HG02938 (cell line): Measurements from ENCODE around the gene ZNF213.
"Not testable (repeated sequence)": the region's sequence is repeated elsewhere in the genome, so short reads cannot be mapped to it uniquely, and the experiment has no call there.

Experiments
- ATAC-seq: cut with Tn5 transposase; IDR thresholded peaks from one replicate; pipeline ENCODE4 v1.9.1; 2021; ENCODE audit warnings: mild to moderate bottlenecking, moderate library complexity; ENCODE audit not compliant: unreplicated experiment

Gene ZNF213

DNA sequence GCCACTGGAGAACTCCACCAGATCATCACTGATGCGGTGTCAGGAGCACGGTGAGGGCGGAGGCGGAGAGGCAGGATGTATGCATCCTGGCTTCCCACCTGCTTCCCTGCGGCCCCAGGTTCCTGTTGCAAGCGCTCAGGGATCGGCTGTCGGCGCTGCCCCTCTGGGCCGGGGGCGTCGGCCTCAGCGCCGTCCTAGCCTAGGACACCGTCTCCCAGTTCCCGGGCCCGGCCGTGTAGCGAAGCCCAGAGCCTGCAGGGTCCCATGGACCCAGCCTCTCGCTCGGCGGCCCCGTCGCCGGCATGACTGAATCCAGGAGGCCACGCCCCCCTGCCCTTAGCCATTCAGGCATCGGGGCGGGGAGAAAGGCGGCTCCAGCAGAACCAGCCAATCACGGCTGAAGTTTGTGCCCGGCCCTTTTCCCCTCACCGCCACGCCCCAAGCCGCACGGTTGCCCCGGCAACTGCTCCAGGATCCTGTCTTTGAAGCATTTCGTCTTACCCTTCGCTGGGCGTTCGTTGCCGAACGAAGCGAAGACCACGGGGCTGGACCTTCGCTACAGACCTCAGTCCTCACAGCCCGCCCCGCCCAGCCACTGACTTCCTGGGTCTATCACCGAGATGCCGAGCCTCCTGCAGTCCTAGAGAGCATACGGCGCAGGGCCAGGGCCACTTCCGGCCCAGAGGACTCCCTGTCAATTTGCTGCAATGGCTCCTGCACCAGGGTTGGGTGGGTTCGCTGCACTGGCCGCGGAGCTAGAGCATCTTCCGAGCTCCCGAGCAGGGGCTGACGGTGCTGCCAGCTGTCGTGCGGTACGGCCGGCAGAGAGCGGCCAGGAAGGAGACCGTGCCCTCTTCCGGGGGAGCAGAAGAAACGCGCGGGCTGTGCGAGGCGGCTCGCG, 10.6 kb upstream of the ZNF213 start:
- ATAC-seq: peak; percentile 87

DNA sequence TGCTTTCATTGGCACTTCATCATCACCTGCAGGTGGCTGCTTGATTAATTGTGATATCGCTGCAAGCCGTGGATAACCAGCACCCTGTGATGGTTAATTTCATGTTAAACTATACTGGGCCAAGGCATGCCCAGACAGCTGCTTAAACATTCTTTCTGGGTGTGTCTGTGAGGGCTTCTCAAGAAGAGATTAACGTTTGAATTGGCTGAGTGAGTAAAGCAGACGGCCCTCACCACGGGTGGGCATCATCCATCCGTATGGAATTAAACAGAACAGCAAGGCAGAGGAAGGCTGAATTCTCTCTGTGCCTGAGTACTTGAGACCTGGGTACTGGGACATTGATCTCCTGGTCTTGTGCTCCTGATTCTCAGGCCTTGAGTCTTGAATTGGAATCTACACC, 7.1 kb upstream of the ZNF213 start:
- ATAC-seq: no peak

DNA sequence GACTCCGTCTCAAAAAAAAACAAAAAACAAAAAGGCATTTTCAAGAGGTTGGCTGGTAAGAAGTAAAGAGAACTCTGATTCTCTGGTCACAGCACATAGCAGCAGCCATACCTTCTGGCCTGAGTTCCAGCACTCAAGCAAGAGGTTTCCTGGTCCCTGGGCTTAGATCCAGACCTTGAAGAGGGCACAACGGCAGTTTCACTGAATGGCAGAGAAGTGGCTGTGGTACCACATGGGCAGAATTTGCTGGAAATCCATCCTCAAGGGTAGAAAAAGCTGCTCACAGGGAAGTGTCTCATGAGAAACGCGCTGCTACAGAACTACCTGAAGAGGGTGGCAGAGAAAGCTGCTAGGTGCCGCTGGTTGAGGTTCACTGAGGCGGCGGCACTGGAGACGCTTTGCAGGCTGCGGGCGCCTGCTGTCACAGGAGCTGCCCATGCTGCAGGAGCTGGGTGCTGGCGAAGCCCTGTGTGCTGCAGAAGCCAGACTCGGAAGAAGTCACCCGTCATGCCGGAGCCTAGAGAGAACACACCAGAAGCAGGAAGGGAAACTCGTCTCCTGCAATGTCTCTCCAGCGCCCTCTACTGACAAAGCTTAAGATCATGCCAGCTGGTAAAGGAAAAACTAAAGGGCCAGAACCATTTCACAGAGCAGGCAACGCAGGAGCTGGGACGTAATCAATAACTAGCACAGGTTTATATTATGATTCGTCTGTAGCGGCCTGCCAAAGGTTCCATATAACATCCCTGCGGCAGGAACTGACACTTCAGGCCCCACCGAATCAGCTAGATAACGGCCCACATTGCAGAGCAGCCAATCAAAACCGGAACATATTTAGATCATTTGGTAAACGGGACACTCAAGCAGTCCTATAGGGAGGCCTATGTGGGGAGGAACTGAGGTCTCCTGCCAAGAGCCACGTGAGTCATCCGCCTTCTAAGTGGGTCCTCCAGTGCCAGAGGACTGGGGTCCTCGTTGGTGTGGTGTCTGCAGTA, 5.4 kb upstream of the ZNF213 start:
- no peak for ATAC-seq

DNA sequence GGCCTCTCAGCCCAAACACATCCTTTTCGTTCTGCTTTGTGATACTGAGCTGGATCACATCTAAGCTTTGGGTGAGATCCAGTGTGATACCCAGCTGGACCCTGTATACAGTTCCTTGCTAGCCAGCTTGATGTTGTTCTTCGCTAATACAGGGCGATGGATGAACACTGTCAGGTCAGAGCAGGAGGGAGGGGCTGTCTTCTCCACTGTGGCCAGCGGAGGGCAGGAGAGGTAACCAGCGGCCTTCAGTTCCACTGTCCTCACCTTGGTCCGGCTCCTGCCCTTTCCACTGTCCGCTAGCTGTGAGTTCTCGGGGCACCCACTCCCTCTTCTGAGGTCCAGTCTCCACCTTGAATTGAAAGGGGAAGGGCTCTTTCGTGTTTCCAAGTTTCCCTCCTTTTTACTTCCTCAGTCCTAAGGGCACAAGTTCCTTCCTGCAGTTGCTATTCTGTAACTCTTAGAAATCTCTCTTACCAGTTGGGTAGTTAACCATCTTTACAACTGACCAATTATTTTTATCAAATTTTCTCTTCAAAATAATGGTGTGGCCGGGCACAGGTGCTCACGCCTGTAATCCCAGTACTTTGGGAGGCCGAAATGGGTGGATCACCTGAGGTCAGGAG, 3.0 kb upstream of the ZNF213 start:
- no peak for ATAC-seq

DNA sequence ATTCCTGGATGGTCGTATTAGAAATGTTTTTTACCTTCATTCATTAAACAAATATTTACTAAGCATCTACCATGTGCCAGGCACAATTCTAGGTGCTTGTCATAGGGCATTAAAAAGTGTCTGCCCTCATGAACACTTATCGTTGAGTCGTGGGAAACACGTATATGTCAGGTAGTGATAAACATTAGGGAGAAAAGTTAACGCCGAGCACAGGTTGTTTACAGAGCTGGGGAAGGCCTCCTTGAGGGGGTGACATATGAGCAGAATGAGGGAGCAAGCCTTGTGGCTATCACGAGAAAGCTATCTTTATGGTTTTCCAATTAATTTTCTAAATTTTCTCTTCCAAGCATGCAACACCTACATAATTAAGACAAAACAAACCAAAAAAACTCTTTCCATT, 985 bp upstream of the ZNF213 start:
- no peak for ATAC-seq

DNA sequence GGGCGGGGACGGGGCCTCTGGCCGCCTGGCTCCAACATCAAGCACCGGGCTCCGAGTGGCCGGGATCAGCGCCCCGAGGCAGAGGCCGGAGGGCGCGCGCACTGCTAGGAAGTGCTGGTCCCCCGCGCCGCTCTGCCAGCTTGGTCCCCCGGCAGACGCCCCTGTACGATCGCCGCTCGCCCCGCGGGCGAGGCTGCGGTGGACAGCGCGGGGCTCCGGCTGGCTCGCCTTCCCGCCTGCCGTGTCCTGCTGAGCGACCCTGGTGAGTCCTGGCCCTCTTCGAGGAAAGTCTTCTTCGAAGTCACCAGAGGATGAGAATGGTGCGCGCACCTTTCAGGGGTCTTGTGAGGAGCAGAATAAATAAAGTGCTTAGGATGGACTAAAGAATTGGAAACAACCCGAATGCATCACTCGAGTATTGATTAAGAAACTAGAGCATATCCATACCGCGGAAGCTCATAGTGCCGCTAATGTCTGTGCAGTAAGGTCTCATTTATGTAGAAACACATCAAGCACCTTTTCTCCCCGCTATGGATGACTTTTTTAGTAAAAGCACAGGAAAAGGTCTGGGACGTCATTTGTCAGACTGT, 392 bp downstream of the ZNF213 start:
- ATAC-seq: no peak

DNA sequence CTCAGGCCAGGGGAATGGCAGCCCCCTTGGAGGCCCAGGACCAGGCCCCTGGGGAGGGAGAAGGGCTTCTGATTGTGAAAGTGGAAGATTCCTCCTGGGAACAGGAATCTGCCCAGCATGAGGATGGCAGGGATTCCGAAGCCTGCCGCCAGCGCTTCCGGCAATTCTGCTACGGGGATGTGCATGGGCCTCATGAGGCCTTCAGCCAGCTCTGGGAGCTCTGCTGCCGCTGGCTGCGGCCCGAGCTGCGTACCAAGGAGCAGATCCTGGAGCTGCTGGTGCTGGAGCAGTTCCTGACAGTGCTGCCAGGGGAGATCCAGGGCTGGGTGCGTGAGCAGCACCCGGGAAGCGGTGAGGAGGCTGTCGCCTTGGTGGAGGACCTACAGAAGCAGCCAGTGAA, 2.4 kb downstream of the ZNF213 start:
- ATAC-seq: no peak

DNA sequence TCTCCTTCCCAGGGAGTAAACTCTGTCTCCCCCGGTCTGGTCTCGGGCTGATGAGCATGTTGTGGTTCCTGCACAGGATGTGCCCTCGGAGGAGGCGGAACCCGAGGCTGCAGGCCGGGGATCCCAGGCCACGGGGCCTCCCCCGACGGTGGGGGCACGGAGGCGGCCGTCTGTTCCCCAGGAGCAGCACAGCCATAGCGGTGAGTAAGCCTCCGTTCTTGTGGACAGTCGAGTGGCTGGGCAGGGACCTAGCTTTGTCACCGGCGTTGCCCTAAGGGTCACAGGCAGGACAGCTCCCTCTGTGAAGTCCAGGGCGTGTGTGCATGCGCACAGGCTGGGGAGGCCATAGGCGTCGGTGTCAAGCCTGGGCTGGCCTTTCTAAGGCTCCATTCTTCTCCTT, 3.5 kb downstream of the ZNF213 start:
- ATAC-seq: no peak

DNA sequence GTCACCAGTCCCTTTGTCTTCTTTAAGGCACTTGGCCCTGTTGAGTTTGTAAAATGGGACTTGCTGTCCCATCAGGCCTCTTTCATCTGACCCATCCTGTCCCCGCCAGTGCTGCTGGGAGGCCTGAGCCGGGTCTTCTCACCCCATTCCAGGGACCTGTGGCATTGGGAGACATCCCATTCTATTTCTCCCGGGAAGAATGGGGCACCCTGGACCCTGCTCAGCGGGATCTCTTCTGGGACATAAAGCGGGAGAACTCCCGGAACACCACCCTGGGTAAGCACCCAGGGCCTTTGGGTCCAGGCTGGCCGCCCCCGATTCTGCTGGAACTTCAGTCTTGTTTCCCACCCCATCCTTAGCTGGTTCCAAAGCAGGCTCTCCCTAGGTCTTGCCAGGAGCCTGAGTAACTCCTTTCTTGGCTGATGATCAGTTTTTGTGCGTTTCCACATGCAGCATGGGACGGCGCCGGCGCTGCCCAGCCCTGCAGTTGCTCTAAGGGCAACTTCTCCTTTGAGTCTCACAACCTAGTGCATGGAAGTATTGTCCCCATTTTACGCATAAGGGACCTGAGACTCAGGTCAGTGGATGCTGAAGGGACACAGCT, 4.1 kb downstream of the ZNF213 start:
- ATAC-seq: no peak

DNA sequence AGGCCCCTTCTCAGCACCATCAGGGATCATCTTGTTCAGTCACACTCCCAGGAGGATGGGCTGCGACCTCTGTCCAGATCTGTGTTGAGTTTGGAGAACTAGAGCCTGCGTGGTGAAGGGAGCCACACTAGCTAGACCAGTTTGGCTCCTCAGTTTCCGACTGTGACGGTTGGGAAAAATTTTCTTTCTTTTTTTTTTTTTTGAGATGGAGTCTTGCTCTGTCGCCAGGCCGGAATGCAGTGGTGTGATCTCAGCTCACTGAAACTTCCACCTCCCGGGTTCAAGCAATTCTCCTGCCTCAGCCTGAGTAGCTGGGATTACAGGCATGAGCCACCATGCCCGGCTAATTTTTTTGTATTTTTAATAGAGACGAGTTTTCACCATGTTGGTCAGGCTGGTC, 4.7 kb downstream of the ZNF213 start:
- not testable (repeated sequence) for ATAC-seq

DNA sequence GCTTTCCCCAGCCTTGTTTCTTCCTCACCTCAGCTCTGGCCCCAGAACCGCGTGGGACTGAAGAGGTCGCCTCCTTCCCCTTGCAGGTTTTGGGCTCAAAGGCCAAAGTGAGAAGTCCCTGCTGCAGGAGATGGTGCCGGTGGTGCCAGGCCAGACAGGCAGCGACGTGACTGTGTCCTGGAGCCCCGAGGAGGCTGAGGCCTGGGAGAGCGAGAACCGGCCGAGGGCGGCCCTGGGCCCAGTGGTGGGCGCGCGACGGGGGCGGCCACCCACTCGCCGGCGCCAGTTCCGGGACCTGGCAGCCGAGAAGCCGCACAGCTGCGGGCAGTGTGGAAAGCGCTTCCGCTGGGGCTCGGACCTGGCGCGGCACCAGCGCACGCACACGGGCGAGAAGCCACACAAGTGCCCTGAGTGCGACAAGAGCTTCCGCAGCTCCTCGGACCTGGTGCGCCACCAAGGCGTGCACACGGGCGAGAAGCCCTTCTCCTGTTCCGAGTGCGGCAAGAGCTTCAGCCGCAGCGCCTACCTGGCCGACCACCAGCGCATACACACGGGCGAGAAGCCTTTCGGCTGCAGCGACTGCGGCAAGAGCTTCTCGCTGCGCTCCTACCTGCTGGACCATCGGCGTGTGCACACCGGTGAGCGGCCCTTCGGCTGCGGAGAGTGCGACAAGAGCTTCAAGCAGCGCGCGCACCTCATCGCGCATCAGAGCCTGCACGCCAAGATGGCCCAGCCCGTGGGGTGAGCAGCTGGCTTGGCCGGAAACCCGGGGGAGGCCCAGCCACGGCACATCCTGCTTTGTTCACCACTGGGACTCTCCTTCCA, 6.0 kb downstream of the ZNF213 start:
- ATAC-seq: no peak

DNA sequence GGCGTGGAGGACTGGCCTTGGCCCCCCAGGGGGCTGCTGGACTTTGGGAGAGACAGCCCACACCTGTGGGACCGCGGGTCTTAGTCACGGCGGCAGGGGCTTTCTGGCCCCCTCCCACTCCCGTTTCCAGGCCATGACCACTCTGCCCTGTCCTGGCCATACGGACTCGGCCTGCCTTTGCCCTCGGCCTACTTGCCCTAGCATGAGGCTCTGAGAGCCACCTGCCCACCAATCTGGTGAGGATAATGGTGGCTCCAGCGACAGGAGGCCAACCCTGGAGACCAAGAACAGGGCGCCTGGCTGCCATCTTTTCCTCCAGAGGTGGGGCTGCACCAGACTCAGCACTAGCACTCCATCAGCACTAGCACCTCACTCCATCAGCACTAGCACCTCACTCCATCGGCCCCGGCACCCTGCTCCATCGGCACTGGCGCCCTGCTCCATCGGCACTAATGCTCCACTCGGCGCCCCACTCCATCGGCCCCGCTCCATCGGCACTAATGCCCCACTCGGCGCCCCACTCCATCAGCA, 7.0 kb downstream of the ZNF213 start:
- ATAC-seq: no peak

DNA sequence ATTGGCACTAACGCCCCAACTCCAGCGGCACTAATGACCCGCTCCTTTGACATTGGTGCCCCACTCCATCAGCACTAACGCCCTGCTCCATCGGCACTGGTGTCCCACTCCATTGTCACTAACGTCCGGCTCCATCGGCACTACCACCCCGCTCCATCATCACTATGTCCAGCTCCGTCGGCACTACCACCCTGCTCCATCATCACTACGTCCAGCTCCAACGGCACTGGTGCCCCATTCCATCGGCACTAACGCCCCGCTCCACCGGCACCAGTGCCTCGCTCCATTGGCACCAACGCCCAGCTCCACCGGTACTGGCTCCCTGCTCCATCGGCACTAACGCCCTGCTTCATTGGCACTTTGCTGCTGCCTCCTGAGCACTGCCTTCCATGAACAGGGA, 7.5 kb downstream of the ZNF213 start:
- no peak for ATAC-seq

DNA sequence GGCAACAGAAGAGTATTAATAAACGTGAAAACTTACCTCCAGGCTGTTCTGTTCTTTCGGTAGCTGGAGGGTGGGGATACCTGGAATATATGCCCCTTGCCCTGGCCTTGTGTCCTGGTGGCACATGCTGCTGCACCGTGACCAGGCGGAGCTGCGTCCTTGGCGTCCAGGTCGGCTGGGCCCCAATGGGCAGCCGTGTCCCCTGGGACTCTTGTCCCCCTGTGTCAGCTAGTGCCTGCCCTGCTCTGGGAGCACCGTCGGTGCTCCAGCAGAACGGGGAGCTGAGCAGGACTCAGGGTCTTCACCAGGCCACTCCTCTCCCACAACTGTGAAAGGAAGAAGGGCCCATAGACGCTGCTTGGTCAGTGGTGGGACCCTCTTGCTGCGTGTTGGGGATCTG, 7.9 kb downstream of the ZNF213 start:
- no peak for ATAC-seq

DNA sequence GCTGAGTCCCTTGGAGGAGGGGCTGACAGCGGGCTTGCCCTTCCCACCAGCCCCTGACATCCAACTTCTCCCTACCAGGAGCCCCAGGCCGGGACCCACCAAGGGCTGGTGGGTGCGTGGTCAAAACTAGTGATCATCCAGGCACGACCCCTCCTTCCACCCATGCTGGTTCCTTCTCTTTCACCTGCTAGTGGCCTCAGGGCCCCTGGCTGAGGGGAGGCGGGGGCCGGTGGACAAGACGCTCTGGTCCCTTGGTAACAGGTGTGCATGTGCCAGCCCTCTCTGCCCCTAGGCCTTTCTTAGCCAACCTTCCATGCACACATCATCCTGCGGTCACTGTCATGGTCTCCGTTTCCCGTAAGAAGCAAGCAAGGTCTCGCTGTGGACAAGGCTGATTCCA, 8.4 kb downstream of the ZNF213 start:
- ATAC-seq: no peak

DNA sequence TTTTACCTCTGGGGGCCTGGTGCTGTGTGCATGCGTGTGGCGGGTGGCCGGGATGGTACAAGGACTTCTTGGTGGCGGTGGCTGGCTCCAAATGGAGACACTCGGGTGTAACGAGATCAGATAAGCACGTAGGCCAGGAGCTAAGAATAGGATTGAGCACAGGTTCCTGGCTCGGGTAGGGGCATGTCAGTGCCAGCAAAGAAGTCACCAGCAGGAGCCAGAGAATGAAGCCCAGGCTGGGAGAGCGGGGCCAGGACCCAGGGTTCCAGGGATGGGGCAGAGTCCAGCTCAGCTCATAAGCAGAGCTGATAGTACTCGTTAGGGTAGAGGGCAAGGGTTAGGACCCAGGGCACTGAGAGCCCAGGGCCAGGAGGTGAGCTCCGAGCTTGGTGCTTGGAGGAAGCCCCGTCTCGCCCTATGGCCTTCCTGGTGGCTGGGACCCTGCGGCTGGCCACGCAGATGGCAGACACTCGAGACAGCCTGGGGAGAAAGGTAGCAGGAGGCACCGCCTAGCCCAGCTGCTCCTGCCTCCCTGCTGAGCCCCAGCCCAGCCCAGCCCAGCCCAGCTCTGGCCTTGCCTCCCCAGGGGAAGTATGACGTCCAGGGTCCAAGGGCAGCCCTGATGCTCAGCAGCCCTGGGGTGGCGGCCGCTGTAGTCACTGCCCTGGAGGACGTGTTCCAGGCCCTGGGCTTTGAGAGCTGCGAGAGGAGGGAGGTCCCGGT, 8.9 kb downstream of the ZNF213 start:
- no peak for ATAC-seq

DNA sequence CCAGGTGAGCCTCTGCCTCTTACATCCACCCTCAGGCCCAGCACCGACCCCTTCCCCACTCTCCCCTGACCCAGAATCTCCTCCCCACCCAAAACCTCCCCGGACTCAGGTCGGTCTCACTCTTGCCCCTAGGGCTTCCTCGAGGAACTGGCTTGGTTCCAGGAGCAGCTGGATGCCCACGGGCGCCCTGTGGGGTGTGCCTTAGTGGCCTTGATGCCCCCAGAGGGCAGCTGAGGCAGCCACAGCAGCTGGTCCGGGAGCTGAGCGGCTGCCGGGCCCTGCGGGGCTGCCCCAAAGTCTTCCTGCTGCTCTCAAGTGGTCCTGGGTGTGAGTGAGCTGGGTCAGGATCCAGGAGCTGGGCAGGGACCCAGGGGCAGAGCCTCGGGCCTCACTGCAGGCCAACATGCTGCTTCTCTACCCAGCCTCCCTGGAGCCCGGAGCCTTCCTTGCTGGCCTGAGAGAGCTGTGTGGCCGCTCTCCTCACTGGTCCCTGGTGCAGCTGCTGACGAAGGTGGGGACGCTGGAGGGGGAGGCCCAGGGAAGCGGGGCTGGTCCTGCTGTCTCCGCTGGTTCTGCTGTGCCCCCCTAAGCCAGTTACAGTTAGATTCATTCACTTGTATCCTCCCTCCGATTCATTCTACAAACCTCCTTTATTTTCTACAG, 9.6 kb downstream of the ZNF213 start:
- ATAC-seq: no peak

DNA sequence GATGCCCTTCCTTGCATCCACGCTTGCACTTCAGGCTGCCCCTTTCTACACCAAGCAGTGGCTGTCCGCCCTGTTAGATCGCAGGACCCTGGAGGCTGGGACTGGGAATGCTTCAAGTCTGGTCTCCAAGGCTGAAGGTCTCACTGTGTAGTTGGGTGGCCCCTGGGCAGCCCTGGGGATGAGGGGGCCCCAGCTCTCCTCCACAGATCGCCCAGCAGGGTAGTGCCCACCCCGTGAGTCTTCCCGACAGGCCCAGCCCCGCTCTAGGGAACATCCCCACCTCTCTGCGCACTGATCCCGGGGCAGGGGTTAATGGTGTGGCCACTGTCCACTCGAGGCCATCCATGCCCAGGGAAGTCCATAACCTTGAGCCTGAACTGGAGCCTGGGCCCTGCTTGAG, 10.3 kb downstream of the ZNF213 start:
- no peak for ATAC-seq
